Peyer's patch (tissue), 4 donors: ENCODE data around the gene RPLP2.

ENCODE experiments used
- POLR2A ChIP-seq, 2 donors: fragments of 450-650 bp; IDR thresholded peaks; one replicate each; pipeline ENCODE4 v1.5.1; 2017; ENCODE audit warnings: antibody characterized with exemption in 2 of 2, mild to moderate bottlenecking in 2 of 2, moderate library complexity in 2 of 2
- TF ChIP-seq, protein P1 (sequence below), 6 experiments: fragments of 450-650 bp in 4 of 6; fragments of 200-600 bp in 2 of 6; sonication (generic) in 1 of 6; IDR thresholded peaks; one replicate each; pipeline ENCODE4 v1.5.1; 2017 to 2019; ENCODE audit warnings: antibody characterized with exemption in 6 of 6, mild to moderate bottlenecking in 3 of 6, moderate library complexity in 1 of 6

DNA sequence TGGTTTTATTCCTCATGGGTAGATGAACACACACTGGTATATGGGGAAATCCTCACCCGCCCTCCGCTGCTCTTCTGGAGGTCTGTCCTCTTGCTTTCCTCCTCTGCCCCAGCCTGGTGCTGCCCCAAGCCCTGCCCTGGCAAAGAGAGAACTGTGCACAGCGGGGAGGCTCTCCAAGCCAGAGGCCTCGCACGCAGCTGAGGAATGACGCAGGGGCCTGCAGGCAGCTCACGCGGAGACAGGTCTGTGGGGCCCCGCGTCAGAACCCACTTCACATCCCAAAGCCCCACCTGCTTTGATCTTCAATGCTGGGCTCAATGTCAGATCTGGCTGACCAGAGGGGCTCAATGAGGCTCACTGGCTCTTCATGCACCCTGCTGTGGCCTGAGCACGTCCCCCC lies 42.5 kb upstream of the RPLP2 start:
- TF ChIP-seq, protein P1, sequence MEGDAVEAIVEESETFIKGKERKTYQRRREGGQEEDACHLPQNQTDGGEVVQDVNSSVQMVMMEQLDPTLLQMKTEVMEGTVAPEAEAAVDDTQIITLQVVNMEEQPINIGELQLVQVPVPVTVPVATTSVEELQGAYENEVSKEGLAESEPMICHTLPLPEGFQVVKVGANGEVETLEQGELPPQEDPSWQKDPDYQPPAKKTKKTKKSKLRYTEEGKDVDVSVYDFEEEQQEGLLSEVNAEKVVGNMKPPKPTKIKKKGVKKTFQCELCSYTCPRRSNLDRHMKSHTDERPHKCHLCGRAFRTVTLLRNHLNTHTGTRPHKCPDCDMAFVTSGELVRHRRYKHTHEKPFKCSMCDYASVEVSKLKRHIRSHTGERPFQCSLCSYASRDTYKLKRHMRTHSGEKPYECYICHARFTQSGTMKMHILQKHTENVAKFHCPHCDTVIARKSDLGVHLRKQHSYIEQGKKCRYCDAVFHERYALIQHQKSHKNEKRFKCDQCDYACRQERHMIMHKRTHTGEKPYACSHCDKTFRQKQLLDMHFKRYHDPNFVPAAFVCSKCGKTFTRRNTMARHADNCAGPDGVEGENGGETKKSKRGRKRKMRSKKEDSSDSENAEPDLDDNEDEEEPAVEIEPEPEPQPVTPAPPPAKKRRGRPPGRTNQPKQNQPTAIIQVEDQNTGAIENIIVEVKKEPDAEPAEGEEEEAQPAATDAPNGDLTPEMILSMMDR (IDR thresholded peaks at IDR 0.05) = no peak
- TF ChIP-seq POLR2A (IDR thresholded peaks at IDR 0.05) = no peak
